Gastroesophageal sphincter (tissue), 4 donors: ENCODE data around the gene MED27. TPM values are rescaled to one million over a fixed set of nuclear protein-coding genes. Genes with fewer than 3 reads are reported as not detected.

ENCODE experiments used
- ATAC-seq: fragments of 150-250 bp; one replicate; pipeline ENCODE4 v1.9.1; 2016; ENCODE audit warnings: mild to moderate bottlenecking, moderate library complexity
- H3K27ac ChIP-seq, 4 donors: fragments of 200-600 bp; sonication (generic) in 3 of 4; 1 replicate in 3 of 4; 2 replicates in 1 of 4; pipeline ENCODE4 v1.5.1; 2016 to 2019
- H3K27me3 ChIP-seq: fragments of 200-600 bp; sonication (generic); one replicate; pipeline ENCODE4 v1.5.1; 2019
- H3K36me3 ChIP-seq, 2 donors: fragments of 200-600 bp; sonication (generic); one replicate each; pipeline ENCODE4 v1.5.1; 2019; ENCODE audit warnings: control low read depth in 1 of 2
- H3K4me1 ChIP-seq, 3 donors: fragments of 200-600 bp; sonication (generic); 1 replicate in 2 of 3; 2 replicates in 1 of 3; pipeline ENCODE4 v1.5.1; 2016 to 2019; ENCODE audit warnings: control low read depth in 2 of 3
- H3K4me3 ChIP-seq, 2 donors: fragments of 200-600 bp; sonication (generic); one replicate each; pipeline ENCODE4 v1.5.1; 2019; ENCODE audit warnings: mild to moderate bottlenecking in 1 of 2, moderate library complexity in 1 of 2
- H3K9me3 ChIP-seq, 3 donors: fragments of 200-600 bp; sonication (generic); one replicate each; pipeline ENCODE4 v1.5.1; 2017 to 2019; ENCODE audit warnings: control low read depth in 2 of 3
- CTCF ChIP-seq, 4 experiments: fragments of 200-600 bp in 2 of 4; fragments of 450-650 bp in 2 of 4; sonication (generic) in 1 of 4; IDR thresholded peaks; one replicate each; pipeline ENCODE4 v1.5.1; 2017 to 2019; ENCODE audit warnings: antibody characterized with exemption in 4 of 4, mild to moderate bottlenecking in 2 of 4, moderate library complexity in 2 of 4
- EP300 ChIP-seq: sonication (generic); formaldehyde crosslinking; IDR thresholded peaks from one replicate; pipeline ENCODE4 v1.6.1; 2017; ENCODE audit warnings: antibody characterized with exemption, mild to moderate bottlenecking
- POLR2A ChIP-seq, 2 donors: fragments of 450-650 bp; IDR thresholded peaks; one replicate each; pipeline ENCODE4 v1.6.1; 2017; ENCODE audit warnings: antibody characterized with exemption in 2 of 2, mild to moderate bottlenecking in 2 of 2, moderate library complexity in 1 of 2
- POLR2AphosphoS5 ChIP-seq: sonication (generic); formaldehyde crosslinking; IDR thresholded peaks from one replicate; pipeline ENCODE4 v1.6.1; 2017; ENCODE audit warnings: antibody characterized with exemption
- WGBS, 2 donors: methylation state at CpG; one replicate each; pipeline ENCODE4 v1.1.5; 2018; ENCODE audit warnings: low coverage in 1 of 2; 5-methylcytosine and 5-hydroxymethylcytosine counted together
- total RNA-seq, 4 donors: library from RNA; depleted of rRNA; stranded (reverse); fragments of >200 nt; gene quantifications; one replicate each; pipeline ENCODE4 v1.1.0, GENCODE V29; 2016

Gene MED27
- total RNA-seq, 4 donors from 2014 or later = 13.2 to 21.0 (median 13.9) TPM

- Histone ChIP-seq H3K4me1 (peaks cover 0 to 15% (median 0%) of the 10 kb centered on the region in 3 donors), H3K27ac (no peak overlapping the region), H3K9me3 (no peaks in the 10 kb centered on the region), H3K36me3 (peaks cover 0 to 11% of the 10 kb centered on the region in 2 donors), H3K4me3 (no peak overlapping the region), H3K27me3 (no peaks in the 10 kb centered on the region)
- no peak for TF ChIP-seq POLR2AphosphoS5
- no peak for TF ChIP-seq POLR2A (IDR thresholded peaks at IDR 0.05)
- no peak for TF ChIP-seq EP300
- no peak for TF ChIP-seq CTCF (IDR thresholded peaks at IDR 0.05)
- 73% methylated on average over 2 of the region's 2 CpGs; no CpG with 5 or more reads in 1 of the 2 donors for WGBS, 2 donors
- ATAC-seq = no peak
Measured at GRCh38 chr9:131995382-131995781, 84.3 kb downstream of the MED27 start.

- 67 to 100% methylated on average over 2 to 4 of the region's 6 CpGs for WGBS, 2 donors
Measured at GRCh38 chr9:131994364-131995125, 85.1 kb downstream of the MED27 start.

DNA sequence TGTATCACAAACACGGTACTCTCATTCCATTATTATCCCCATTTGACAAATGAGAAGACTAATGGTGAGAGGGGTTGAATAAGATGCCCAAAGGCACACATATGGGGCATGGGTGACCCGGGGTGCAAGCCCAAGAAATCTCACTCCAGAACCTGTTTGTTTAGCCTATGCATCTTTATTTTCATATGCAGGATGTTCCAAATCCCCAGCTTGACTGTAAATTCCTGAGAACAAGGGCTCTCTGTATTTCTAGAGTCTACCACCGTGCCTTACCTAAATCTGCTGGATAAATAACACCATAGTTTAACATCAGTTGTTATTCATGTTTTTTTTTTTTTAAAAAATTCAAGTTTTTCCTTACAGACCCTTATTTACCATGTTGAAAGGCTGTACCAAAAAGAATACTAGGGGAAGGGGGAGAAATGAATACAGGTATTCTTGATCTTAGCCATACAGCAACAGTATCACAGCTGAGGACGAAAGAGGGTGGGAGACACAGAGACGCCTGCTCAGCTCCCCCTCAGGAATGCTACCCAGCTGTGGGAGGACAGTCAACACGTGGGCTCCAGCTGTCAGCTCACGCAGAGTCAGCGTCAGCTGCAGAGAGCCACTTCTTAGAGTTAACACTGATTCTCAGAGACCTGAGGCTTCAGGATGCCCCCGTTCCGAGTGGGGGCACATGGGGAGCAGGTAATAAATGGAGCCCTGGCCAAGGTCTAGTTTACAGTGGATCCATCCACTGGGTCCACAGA lies 86.6 kb downstream of the MED27 start:
- peaks cover 0 to 12% (median 0%) of the 10 kb centered on the region in 3 donors for H3K4me1 ChIP-seq
- ATAC-seq = no peak
- H3K27me3 ChIP-seq = no peaks in the 10 kb centered on the region
- TF ChIP-seq EP300 (no peak), CTCF (IDR thresholded peaks at IDR 0.05) (no peak), POLR2A (IDR thresholded peaks at IDR 0.05) (no peak), POLR2AphosphoS5 (no peak)
- no peaks in the 10 kb centered on the region for H3K9me3 ChIP-seq
- no peak overlapping the region for H3K27ac ChIP-seq
- 65 to 72% methylated on average over 4 to 9 of the region's 10 CpGs for WGBS, 2 donors
- no peak overlapping the region for H3K4me3 ChIP-seq
- peaks cover 0 to 11% of the 10 kb centered on the region in 2 donors for H3K36me3 ChIP-seq

More at GRCh38 chr9:131994364-131995125, 85.1 kb downstream of the MED27 start:
- TF ChIP-seq EP300 (no peak), CTCF (IDR thresholded peaks at IDR 0.05) (no peak), POLR2AphosphoS5 (no peak), POLR2A (IDR thresholded peaks at IDR 0.05) (no peak)
- peaks cover 0 to 15% (median 0%) of the 10 kb centered on the region in 3 donors for H3K4me1 ChIP-seq
- H3K4me3 ChIP-seq = no peak overlapping the region
- no peak for ATAC-seq
- no peaks in the 10 kb centered on the region for H3K9me3 ChIP-seq
- H3K36me3 ChIP-seq = peaks cover 0 to 11% of the 10 kb centered on the region in 2 donors
- H3K27ac ChIP-seq = no peak overlapping the region
- H3K27me3 ChIP-seq = no peaks in the 10 kb centered on the region

DNA sequence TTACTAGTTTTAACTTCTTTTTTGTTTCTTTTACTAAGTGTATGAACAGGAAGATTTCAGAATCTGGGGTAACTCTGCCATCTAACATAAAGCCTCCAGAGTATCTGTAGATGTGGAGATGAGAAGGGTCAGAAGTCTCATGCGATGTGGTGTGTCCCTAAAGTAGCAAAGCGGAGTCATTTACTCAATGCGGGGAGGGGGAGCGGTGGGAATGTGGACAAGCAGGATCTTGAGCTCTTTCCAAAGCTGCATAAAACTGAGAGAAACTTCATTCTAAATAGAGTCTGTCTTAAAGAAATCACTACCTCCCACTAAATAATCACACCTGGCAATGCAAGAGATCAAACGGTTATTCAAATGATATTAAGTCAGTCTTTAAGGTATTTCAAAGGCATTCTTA lies 92.4 kb downstream of the MED27 start:
- Histone ChIP-seq H3K4me1 (no peaks in the 10 kb centered on the region), H3K27me3 (no peaks in the 10 kb centered on the region), H3K9me3 (no peaks in the 10 kb centered on the region), H3K4me3 (no peak overlapping the region), H3K27ac (no peak overlapping the region), H3K36me3 (no peaks in the 10 kb centered on the region)
- no peak for TF ChIP-seq POLR2A (IDR thresholded peaks at IDR 0.05)
- TF ChIP-seq CTCF (IDR thresholded peaks at IDR 0.05) = no peak
- TF ChIP-seq EP300 = no peak
- TF ChIP-seq POLR2AphosphoS5 = no peak
- 80 to 92% methylated on average over 5 of the region's 5 CpGs for WGBS, 2 donors
- no peak for ATAC-seq
